KBM-7 (cell line): ENCODE measurements around the gene ZNRF1.
"Not testable (repeated sequence)": the region's sequence is repeated elsewhere in the genome, so short reads cannot be mapped to it uniquely, and the experiment has no call there.

Experiments used
- DNase-seq: peaks from one replicate; pipeline ENCODE4 v3.0.0-alpha.2; 2015
- in situ Hi-C: fragments of 300-500 bp; cut with MboI; formaldehyde crosslinking; loops from 2 replicates; pipeline ENCODE4 v1.14.3; 2020; ENCODE audit warnings: low sequenced_read_pairs, low pct_unique_long_range_greater_than_20kb, mixed read lengths

The ZNRF1 gene

GRCh38 chr16:75088216-75088615 is 89.4 kb downstream of the ZNRF1 start:
- in situ Hi-C loops, result no loop called here
- DNase-seq, result no peak

GRCh38 chr16:75088934-75089333 is 90.1 kb downstream of the ZNRF1 start:
- DNase-seq, result no peak
- in situ Hi-C loops, result no loop called here

- in situ Hi-C loops, result no loop called here
- no peak for DNase-seq
Observed at GRCh38 chr16:75089486-75090202, 90.8 kb downstream of the ZNRF1 start.

- in situ Hi-C loops, DNase-seq: not testable (repeated sequence)
Observed at GRCh38 chr16:75090899-75091298, 92.1 kb downstream of the ZNRF1 start.

- in situ Hi-C loops, DNase-seq: not testable (repeated sequence)
Observed at GRCh38 chr16:75091619-75092018, 92.8 kb downstream of the ZNRF1 start.

- in situ Hi-C loops, result no loop called here
Observed at GRCh38 chr16:75092777-75093176, 94.0 kb downstream of the ZNRF1 start.

GRCh38 chr16:75093598-75094540 is 95.0 kb downstream of the ZNRF1 start:
- DNase-seq, result no peak
- in situ Hi-C loops, result no loop called here

More at GRCh38 chr16:75092777-75093176, 94.0 kb downstream of the ZNRF1 start:
- no peak for DNase-seq

- in situ Hi-C loops, result no loop called here
Observed at GRCh38 chr16:75095204-75095621, 96.4 kb downstream of the ZNRF1 start.

GRCh38 chr16:75096656-75097055 is 97.8 kb downstream of the ZNRF1 start:
- no peak for DNase-seq
- in situ Hi-C loops, result no loop called here

More at GRCh38 chr16:75095204-75095621, 96.4 kb downstream of the ZNRF1 start:
- DNase-seq, result no peak

GRCh38 chr16:75097191-75097761 is 98.5 kb downstream of the ZNRF1 start:
- no peak for DNase-seq
- in situ Hi-C loops, result no loop called here

- in situ Hi-C loops, result no loop called here
- no peak for DNase-seq
Observed at GRCh38 chr16:75097941-75098901, 99.4 kb downstream of the ZNRF1 start.

- in situ Hi-C loops, result no loop called here
- no peak for DNase-seq
Observed at GRCh38 chr16:75099075-75099667, 100.3 kb downstream of the ZNRF1 start.

GRCh38 chr16:75099738-75100602 is 101.1 kb downstream of the ZNRF1 start:
- DNase-seq, result peak; percentile 86
- in situ Hi-C loops, result no loop called here

GRCh38 chr16:75100603-75100990 is 101.8 kb downstream of the ZNRF1 start:
- in situ Hi-C loops, result no loop called here

GRCh38 chr16:75101635-75102034 is 102.8 kb downstream of the ZNRF1 start:
- DNase-seq, result no peak
- in situ Hi-C loops, result no loop called here

More at GRCh38 chr16:75100603-75100990, 101.8 kb downstream of the ZNRF1 start:
- no peak for DNase-seq

- no peak for DNase-seq
- in situ Hi-C loops, result no loop called here
Observed at GRCh38 chr16:75102595-75102994, 103.8 kb downstream of the ZNRF1 start.

GRCh38 chr16:75103994-75104393 is 105.2 kb downstream of the ZNRF1 start:
- no peak for DNase-seq
- in situ Hi-C loops, result no loop called here
